ENCODE data around the gene KCNJ14.
A peak's percentile ranks its signal among the peaks of the same experiment; 100 is the strongest.
"Not testable (repeated sequence)": the region's sequence is repeated elsewhere in the genome, so short reads cannot be mapped to it uniquely, and the experiment has no call there.

KCNJ14 gene

GRCh38 chr19:48483301-48483700 is 27.9 kb downstream of the KCNJ14 start:
- H3K27me3 ChIP-seq (ENCODE audit: insufficient read depth, low read length) = peaks cover 5% of the 10 kb centered on the region; the same call in 1 of the 2 replicates
- peaks cover 16% of the 10 kb centered on the region for H3K36me3 ChIP-seq (ENCODE audit: insufficient read depth, low read depth, low read length)
- no peaks in the 10 kb centered on the region for H3K9me3 ChIP-seq (ENCODE audit: insufficient read depth, low read depth, low read length)
- H3K27ac ChIP-seq (ENCODE audit: low read length) = no peak overlapping the region
- no peak overlapping the region for H3K9ac ChIP-seq (ENCODE audit: low read depth, low read length)
- H3K4me3 ChIP-seq (ENCODE audit: low read length) = no peak overlapping the region
- no peaks in the 10 kb centered on the region for H3K4me1 ChIP-seq (ENCODE audit: insufficient read depth, low read length)

- H3K36me3 ChIP-seq (ENCODE audit: insufficient read depth, low read depth, low read length) = peaks cover 8% of the 10 kb centered on the region
- peaks cover 5% of the 10 kb centered on the region; the same call in 1 of the 2 replicates for H3K27me3 ChIP-seq (ENCODE audit: insufficient read depth, low read length)
- no peak overlapping the region for H3K27ac ChIP-seq (ENCODE audit: low read length)
- H3K9ac ChIP-seq (ENCODE audit: low read depth, low read length) = no peak overlapping the region
- H3K4me3 ChIP-seq (ENCODE audit: low read length) = no peak overlapping the region
- no peaks in the 10 kb centered on the region for H3K4me1 ChIP-seq (ENCODE audit: insufficient read depth, low read length)
- no peaks in the 10 kb centered on the region for H3K9me3 ChIP-seq (ENCODE audit: insufficient read depth, low read depth, low read length)
These were observed 29.0 kb downstream of the KCNJ14 start for GRCh38 chr19:48484247-48484893.

- peaks cover 9% of the 10 kb centered on the region for H3K27me3 ChIP-seq (ENCODE audit: insufficient read depth, low read length)
- H3K9ac ChIP-seq (ENCODE audit: low read depth, low read length) = no peak overlapping the region
- H3K36me3 ChIP-seq (ENCODE audit: insufficient read depth, low read depth, low read length) = peaks cover under 1% of the 10 kb centered on the region; the same call in 1 of the 2 replicates
- H3K9me3 ChIP-seq (ENCODE audit: insufficient read depth, low read depth, low read length) = no peaks in the 10 kb centered on the region
- no peak overlapping the region for H3K4me3 ChIP-seq (ENCODE audit: low read length)
- H3K27ac ChIP-seq (ENCODE audit: low read length) = no peak overlapping the region
- H3K4me1 ChIP-seq (ENCODE audit: insufficient read depth, low read length) = no peaks in the 10 kb centered on the region
These were observed 29.7 kb downstream of the KCNJ14 start for GRCh38 chr19:48484931-48485612.

GRCh38 chr19:48486706-48487105 is 31.3 kb downstream of the KCNJ14 start:
- not testable (repeated sequence) for H3K4me3 ChIP-seq (ENCODE audit: low read length); H3K27ac ChIP-seq (ENCODE audit: low read length); H3K9me3 ChIP-seq (ENCODE audit: insufficient read depth, low read depth, low read length); H3K36me3 ChIP-seq (ENCODE audit: insufficient read depth, low read depth, low read length); H3K4me1 ChIP-seq (ENCODE audit: insufficient read depth, low read length); H3K9ac ChIP-seq (ENCODE audit: low read depth, low read length)
- H3K27me3 ChIP-seq (ENCODE audit: insufficient read depth, low read length) = peaks cover 17% of the 10 kb centered on the region

GRCh38 chr19:48487544-48487943 is 32.2 kb downstream of the KCNJ14 start:
- Histone ChIP-seq H3K4me1 (ENCODE audit: insufficient read depth, low read length) (peaks cover 11% of the 10 kb centered on the region; the same call in 1 of the 2 replicates), H3K27me3 (ENCODE audit: insufficient read depth, low read length) (peaks cover 17% of the 10 kb centered on the region), H3K9ac (ENCODE audit: low read depth, low read length) (no peak overlapping the region), H3K9me3 (ENCODE audit: insufficient read depth, low read depth, low read length) (no peaks in the 10 kb centered on the region), H3K4me3 (ENCODE audit: low read length) (no peak overlapping the region), H3K27ac (ENCODE audit: low read length) (no peak overlapping the region), H3K36me3 (ENCODE audit: insufficient read depth, low read depth, low read length) (no peaks in the 10 kb centered on the region)

- H3K9me3 ChIP-seq (ENCODE audit: insufficient read depth, low read depth, low read length) = no peaks in the 10 kb centered on the region
- peaks cover 12% of the 10 kb centered on the region; the same call in 1 of the 2 replicates for H3K4me1 ChIP-seq (ENCODE audit: insufficient read depth, low read length)
- H3K27ac ChIP-seq (ENCODE audit: low read length) = no peak overlapping the region
- H3K4me3 ChIP-seq (ENCODE audit: low read length) = no peak overlapping the region
- peaks cover 17% of the 10 kb centered on the region for H3K27me3 ChIP-seq (ENCODE audit: insufficient read depth, low read length)
- no peak overlapping the region for H3K9ac ChIP-seq (ENCODE audit: low read depth, low read length)
- H3K36me3 ChIP-seq (ENCODE audit: insufficient read depth, low read depth, low read length) = no peaks in the 10 kb centered on the region
These were observed 32.6 kb downstream of the KCNJ14 start for GRCh38 chr19:48487948-48488347.

- H3K4me1 ChIP-seq (ENCODE audit: insufficient read depth, low read length) = peaks cover 12% of the 10 kb centered on the region; the same call in 1 of the 2 replicates
These were observed 33.1 kb downstream of the KCNJ14 start for GRCh38 chr19:48488478-48488877.

GRCh38 chr19:48489608-48490216 is 34.3 kb downstream of the KCNJ14 start:
- Histone ChIP-seq H3K4me3 (ENCODE audit: low read length) (no peak overlapping the region), H3K27me3 (ENCODE audit: insufficient read depth, low read length) (peaks cover 25% of the 10 kb centered on the region), H3K9ac (ENCODE audit: low read depth, low read length) (no peak overlapping the region), H3K27ac (ENCODE audit: low read length) (no peak overlapping the region), H3K36me3 (ENCODE audit: insufficient read depth, low read depth, low read length) (no peaks in the 10 kb centered on the region), H3K9me3 (ENCODE audit: insufficient read depth, low read depth, low read length) (no peaks in the 10 kb centered on the region), H3K4me1 (ENCODE audit: insufficient read depth, low read length) (peaks cover 12% of the 10 kb centered on the region; the same call in 1 of the 2 replicates)

More at GRCh38 chr19:48488478-48488877, 33.1 kb downstream of the KCNJ14 start:
- H3K9me3 ChIP-seq (ENCODE audit: insufficient read depth, low read depth, low read length); H3K36me3 ChIP-seq (ENCODE audit: insufficient read depth, low read depth, low read length); H3K27ac ChIP-seq (ENCODE audit: low read length); H3K4me3 ChIP-seq (ENCODE audit: low read length); H3K9ac ChIP-seq (ENCODE audit: low read depth, low read length): not testable (repeated sequence)
- H3K27me3 ChIP-seq (ENCODE audit: insufficient read depth, low read length) = peaks cover 17% of the 10 kb centered on the region

GRCh38 chr19:48490981-48491792 is 35.8 kb downstream of the KCNJ14 start:
- H3K27ac ChIP-seq (ENCODE audit: low read length) = no peak overlapping the region
- H3K4me1 ChIP-seq (ENCODE audit: insufficient read depth, low read length) = peaks cover 12% of the 10 kb centered on the region; the same call in 1 of the 2 replicates
- peak overlapping the region; percentile 74; the same call in 1 of the 2 replicates for H3K9ac ChIP-seq (ENCODE audit: low read depth, low read length)
- no peaks in the 10 kb centered on the region for H3K9me3 ChIP-seq (ENCODE audit: insufficient read depth, low read depth, low read length)
- no peaks in the 10 kb centered on the region for H3K36me3 ChIP-seq (ENCODE audit: insufficient read depth, low read depth, low read length)
- H3K27me3 ChIP-seq (ENCODE audit: insufficient read depth, low read length) = peaks cover 27% of the 10 kb centered on the region
- peak overlapping the region; percentile 79 for H3K4me3 ChIP-seq (ENCODE audit: low read length)

- peaks cover 12% of the 10 kb centered on the region; the same call in 1 of the 2 replicates for H3K4me1 ChIP-seq (ENCODE audit: insufficient read depth, low read length)
- no peaks in the 10 kb centered on the region for H3K36me3 ChIP-seq (ENCODE audit: insufficient read depth, low read depth, low read length)
- no peaks in the 10 kb centered on the region for H3K9me3 ChIP-seq (ENCODE audit: insufficient read depth, low read depth, low read length)
- H3K4me3 ChIP-seq (ENCODE audit: low read length) = peak overlapping the region; percentile 79; the same call in 1 of the 2 replicates
- peaks cover 27% of the 10 kb centered on the region for H3K27me3 ChIP-seq (ENCODE audit: insufficient read depth, low read length)
- H3K9ac ChIP-seq (ENCODE audit: low read depth, low read length) = peak overlapping the region; percentile 74; the same call in 1 of the 2 replicates
- H3K27ac ChIP-seq (ENCODE audit: low read length) = no peak overlapping the region
These were observed 36.4 kb downstream of the KCNJ14 start for GRCh38 chr19:48491793-48492123.

Data from iPS-20b (cell line).